Panc1 (cell line): ENCODE data around the gene STX5.

Experiments used
- CTCF ChIP-seq: fragments of 450-650 bp; IDR thresholded peaks from 2 replicates; pipeline ENCODE4 v1.5.1; 2017; ENCODE audit warnings: mild to moderate bottlenecking
- POLR2AphosphoS5 ChIP-seq: IDR thresholded peaks from 2 replicates; pipeline ENCODE4 v1.6.1; 2012; ENCODE audit warnings: mild to moderate bottlenecking, low read depth, low read length, moderate library complexity
- SIN3A ChIP-seq: IDR thresholded peaks from 2 replicates; pipeline ENCODE4 v1.6.1; 2012; ENCODE audit warnings: low read depth, mild to moderate bottlenecking, low read length, moderate library complexity, borderline replicate concordance; ENCODE audit not compliant: insufficient read depth

GRCh38 chr11:62782753-62783152 is 49.1 kb downstream of the STX5 start:
- TF ChIP-seq CTCF (no peak), POLR2AphosphoS5 (no peak), SIN3A (no peak)
